C4-2B (cell line): Measurements from ENCODE around the gene PSTPIP2.

Experiments used
- H3K27ac ChIP-seq: fragments of 450-650 bp; 2 replicates; pipeline ENCODE4 v1.5.1; 2017
- ZFX ChIP-seq: fragments of 450-650 bp; IDR thresholded peaks from 2 replicates; pipeline ENCODE4 v1.6.1; 2017
- TF ChIP-seq, protein P1 (sequence below): fragments of 450-650 bp; conservative IDR thresholded peaks from 2 replicates; pipeline ENCODE4 v1.5.1; 2017; ENCODE audit warnings: mild to moderate bottlenecking

PSTPIP2 gene

GRCh38 chr18:46009125-46009840, 62.8 kb downstream of the PSTPIP2 start:
- H3K27ac ChIP-seq = no peak overlapping the region
- TF ChIP-seq, protein P1, sequence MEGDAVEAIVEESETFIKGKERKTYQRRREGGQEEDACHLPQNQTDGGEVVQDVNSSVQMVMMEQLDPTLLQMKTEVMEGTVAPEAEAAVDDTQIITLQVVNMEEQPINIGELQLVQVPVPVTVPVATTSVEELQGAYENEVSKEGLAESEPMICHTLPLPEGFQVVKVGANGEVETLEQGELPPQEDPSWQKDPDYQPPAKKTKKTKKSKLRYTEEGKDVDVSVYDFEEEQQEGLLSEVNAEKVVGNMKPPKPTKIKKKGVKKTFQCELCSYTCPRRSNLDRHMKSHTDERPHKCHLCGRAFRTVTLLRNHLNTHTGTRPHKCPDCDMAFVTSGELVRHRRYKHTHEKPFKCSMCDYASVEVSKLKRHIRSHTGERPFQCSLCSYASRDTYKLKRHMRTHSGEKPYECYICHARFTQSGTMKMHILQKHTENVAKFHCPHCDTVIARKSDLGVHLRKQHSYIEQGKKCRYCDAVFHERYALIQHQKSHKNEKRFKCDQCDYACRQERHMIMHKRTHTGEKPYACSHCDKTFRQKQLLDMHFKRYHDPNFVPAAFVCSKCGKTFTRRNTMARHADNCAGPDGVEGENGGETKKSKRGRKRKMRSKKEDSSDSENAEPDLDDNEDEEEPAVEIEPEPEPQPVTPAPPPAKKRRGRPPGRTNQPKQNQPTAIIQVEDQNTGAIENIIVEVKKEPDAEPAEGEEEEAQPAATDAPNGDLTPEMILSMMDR = no peak
- no peak for TF ChIP-seq ZFX

DNA sequence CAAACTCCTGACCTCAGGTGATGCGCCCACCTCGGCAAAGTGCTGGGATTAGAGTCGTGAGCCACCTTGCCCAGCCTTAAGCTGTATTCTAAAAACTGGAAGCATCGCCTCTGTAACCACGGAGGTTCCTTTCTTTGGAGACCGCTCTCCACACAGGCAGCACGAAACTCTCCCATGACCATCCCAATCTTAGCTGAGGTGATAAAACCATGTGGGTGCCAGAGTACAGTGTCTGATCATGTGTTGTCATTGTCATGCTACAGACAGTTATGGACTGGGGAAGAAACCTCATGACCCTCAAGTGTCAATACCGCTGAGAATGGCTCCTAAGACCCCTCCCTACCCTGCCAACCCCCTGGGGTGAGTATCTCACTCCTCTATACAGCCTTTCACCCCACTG, 63.5 kb downstream of the PSTPIP2 start:
- TF ChIP-seq ZFX = no peak
- TF ChIP-seq, protein P1 = no peak
- no peak overlapping the region for H3K27ac ChIP-seq

GRCh38 chr18:46007165-46007564, 64.9 kb downstream of the PSTPIP2 start:
- H3K27ac ChIP-seq = no peak overlapping the region
- TF ChIP-seq, protein P1 = no peak

DNA sequence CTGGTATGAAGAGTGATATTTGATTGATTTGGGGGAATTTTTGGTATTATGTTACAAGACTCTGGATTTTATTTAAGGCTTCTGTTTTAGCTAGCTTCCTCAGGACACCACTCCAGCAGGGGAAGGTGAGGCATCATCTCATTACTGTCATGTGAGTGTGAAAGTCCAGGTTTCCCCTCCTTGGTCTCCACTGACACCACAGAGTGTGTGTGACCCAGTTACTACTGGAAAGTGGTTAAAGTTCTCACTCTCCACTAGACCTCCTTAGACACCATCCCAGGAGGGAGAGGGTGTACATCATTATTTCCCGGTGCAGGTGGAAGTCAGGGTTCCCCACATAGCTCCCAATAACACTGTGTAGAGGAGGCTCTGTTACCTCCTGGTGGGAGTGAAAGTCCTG, 69.1 kb downstream of the PSTPIP2 start:
- TF ChIP-seq, protein P1 = no peak
- no peak overlapping the region for H3K27ac ChIP-seq

GRCh38 chr18:46001892-46002291, 70.2 kb downstream of the PSTPIP2 start:
- no peak overlapping the region for H3K27ac ChIP-seq
- no peak for TF ChIP-seq ZFX
- TF ChIP-seq, protein P1 = no peak

DNA sequence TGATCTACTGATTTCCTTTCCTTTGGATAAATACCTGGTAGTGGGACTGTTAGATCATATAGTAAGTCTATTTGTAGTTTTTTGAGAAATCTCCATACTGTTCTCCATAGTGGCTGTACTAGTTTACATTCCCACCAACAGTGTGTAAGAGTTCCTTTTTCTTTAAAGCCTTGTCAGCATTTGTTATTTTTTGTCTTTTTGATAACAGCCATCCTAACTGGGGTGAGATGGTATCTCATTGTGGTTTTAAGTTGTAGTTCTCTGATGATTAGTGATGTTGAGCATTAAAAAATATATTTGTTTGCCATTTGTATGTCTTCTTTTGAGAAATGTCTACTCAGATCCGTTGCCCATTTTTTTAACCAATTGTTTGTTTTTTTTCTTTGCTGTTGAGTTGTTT, 71.0 kb downstream of the PSTPIP2 start:
- H3K27ac ChIP-seq = no peak overlapping the region
- TF ChIP-seq, protein P1 = no peak
- no peak for TF ChIP-seq ZFX

GRCh38 chr18:45999536-45999935, 72.5 kb downstream of the PSTPIP2 start:
- no peak overlapping the region for H3K27ac ChIP-seq
- TF ChIP-seq ZFX = no peak
- TF ChIP-seq, protein P1 = no peak
